CD14-positive monocyte (primary cell): ENCODE results near the gene EYS. TPM values are rescaled to one million over a fixed set of nuclear protein-coding genes. Genes with fewer than 3 reads are reported as not detected.

ENCODE experiments used
- DNase-seq, 3 donors: peaks; one replicate each; pipeline ENCODE4 v3.0.0-alpha.2; 2011 to 2022
- H2AFZ ChIP-seq: 2 replicates; pipeline ENCODE4 v1.6.0; 2012; ENCODE audit warnings: mild to moderate bottlenecking, low read depth, low read length, inconsistent platforms; ENCODE audit not compliant: insufficient read depth, poor library complexity, severe bottlenecking
- H3K27ac ChIP-seq, 2 donors: 1 replicate in 1 of 2; 2 replicates in 1 of 2; pipeline ENCODE4 v1.5.1; 2012 to 2013; ENCODE audit warnings: low read length in 2 of 2, control low read depth in 1 of 2, inconsistent platforms in 1 of 2, low read depth in 1 of 2, mild to moderate bottlenecking in 1 of 2
- H3K27me3 ChIP-seq, 2 donors: one replicate each; pipeline versions ENCODE4 v1.6.0 to v1.6.1; 2011 to 2013; ENCODE audit warnings: low read length in 2 of 2; ENCODE audit not compliant: control insufficient read depth in 2 of 2, insufficient read depth in 2 of 2
- H3K36me3 ChIP-seq, 2 donors: replicated peaks in 1 of 2; 1 replicate in 1 of 2; 2 replicates in 1 of 2; pipeline versions ENCODE4 v1.5.1 to v1.6.1; 2012 to 2013; ENCODE audit warnings: low read length in 2 of 2, control low read depth in 1 of 2, inconsistent platforms in 1 of 2, mild to moderate bottlenecking in 1 of 2; ENCODE audit not compliant: insufficient read depth in 2 of 2, control insufficient read depth in 1 of 2
- H3K4me1 ChIP-seq, 2 donors: 1 replicate in 1 of 2; 2 replicates in 1 of 2; pipeline versions ENCODE4 v1.5.1 to v1.6.1; 2012 to 2013; ENCODE audit warnings: low read length in 2 of 2, control low read depth in 1 of 2, inconsistent platforms in 1 of 2, mild to moderate bottlenecking in 1 of 2, moderate library complexity in 1 of 2; ENCODE audit not compliant: insufficient read depth in 2 of 2, control insufficient read depth in 1 of 2
- H3K4me2 ChIP-seq: replicated peaks from 2 replicates; pipeline ENCODE3; 2012; ENCODE audit warnings: low read length, moderate library complexity, mild to moderate bottlenecking; ENCODE audit not compliant: poor library complexity, severe bottlenecking; ENCODE audit errors: extremely low read depth
- H3K4me3 ChIP-seq, 3 experiments: fragments of 200-600 bp in 1 of 3; sonication (generic) in 1 of 3; replicated peaks in 1 of 3; 1 replicate in 2 of 3; 2 replicates in 1 of 3; pipeline ENCODE4 v1.5.1; 2011 to 2013; ENCODE audit warnings: low read length in 3 of 3, mild to moderate bottlenecking in 3 of 3, control low read depth in 2 of 3, low read depth in 2 of 3, inconsistent platforms in 1 of 3, moderate library complexity in 1 of 3
- H3K79me2 ChIP-seq: 2 replicates; pipeline ENCODE4 v1.6.0; 2012; ENCODE audit warnings: mild to moderate bottlenecking, control low read depth, inconsistent platforms, low read length, moderate library complexity; ENCODE audit not compliant: insufficient read depth
- H3K9ac ChIP-seq: 2 replicates; pipeline ENCODE4 v1.6.0; 2017; ENCODE audit warnings: low read length, mild to moderate bottlenecking; ENCODE audit not compliant: insufficient read depth, poor library complexity, severe bottlenecking
- H3K9me3 ChIP-seq, 2 donors: replicated peaks in 1 of 2; 1 replicate in 1 of 2; 2 replicates in 1 of 2; pipeline versions ENCODE4 v1.5.1 to v1.6.1; 2012 to 2013; ENCODE audit warnings: low read length in 2 of 2, control low read depth in 1 of 2; ENCODE audit not compliant: control insufficient read depth in 1 of 2, insufficient read depth in 1 of 2
- H4K20me1 ChIP-seq: 2 replicates; pipeline ENCODE4 v1.6.0; 2012; ENCODE audit warnings: mild to moderate bottlenecking, low read length, control low read depth, moderate library complexity; ENCODE audit not compliant: insufficient read depth
- H3K27ac Mint-ChIP-seq, 7 donors: one replicate each; pipeline ENCODE4 v1.8.0; 2020; ENCODE audit warnings: mild to moderate bottlenecking in 7 of 7, mixed read lengths in 7 of 7, moderate library complexity in 6 of 7, inconsistent platforms in 2 of 7
- H3K27me3 Mint-ChIP-seq, 3 donors: one replicate each; pipeline ENCODE4 v1.8.0; 2021 to 2022; ENCODE audit warnings: low read depth in 3 of 3, mild to moderate bottlenecking in 3 of 3, mixed read lengths in 3 of 3, moderate library complexity in 3 of 3, inconsistent platforms in 1 of 3
- H3K36me3 Mint-ChIP-seq, 2 donors: one replicate each; pipeline ENCODE4 v1.8.0; 2020; ENCODE audit warnings: mixed read lengths in 2 of 2, inconsistent platforms in 1 of 2, mild to moderate bottlenecking in 1 of 2
- H3K4me1 Mint-ChIP-seq: one replicate; pipeline ENCODE4 v1.8.0; 2020; ENCODE audit warnings: mild to moderate bottlenecking, mixed read lengths
- H3K4me3 Mint-ChIP-seq, 2 donors: one replicate each; pipeline ENCODE4 v1.8.0; 2020; ENCODE audit warnings: mild to moderate bottlenecking in 2 of 2, mixed read lengths in 2 of 2, moderate library complexity in 1 of 2
- H3K9me3 Mint-ChIP-seq, 7 donors: one replicate each; pipeline ENCODE4 v1.8.0; 2020 to 2022; ENCODE audit warnings: mixed read lengths in 7 of 7, mild to moderate bottlenecking in 6 of 7, moderate library complexity in 6 of 7, inconsistent platforms in 2 of 7
- CTCF ChIP-seq: fragments of 200-600 bp; IDR thresholded peaks from one replicate; pipeline ENCODE4 v1.8.0; 2022; ENCODE audit warnings: antibody characterized with exemption, mild to moderate bottlenecking
- WGBS: methylation state at CpG from one replicate; pipeline ENCODE4 v1.1.5; 2013; ENCODE audit warnings: missing lambda C conversion rate; ENCODE audit not compliant: insufficient coverage; 5-methylcytosine and 5-hydroxymethylcytosine counted together
- intact Hi-C, 2 donors: fragments of 100-400 bp; cut with micrococcal nuclease; formaldehyde crosslinking; loops; one replicate each; pipeline versions ENCODE4 v1.15.0 to v1.15.1; 2023
- polyA plus RNA-seq, 3 donors: library from polyadenylated mRNA; depleted of rRNA in 1 of 3; unstranded in 2 of 3; stranded (reverse) in 1 of 3; fragments of 300-500 nt in 2 of 3; fragments of >200 nt in 1 of 3; fragmentation: Illumina TruSeq in 2 of 3; gene quantifications; 1 replicate in 2 of 3; 2 replicates in 1 of 3; pipeline ENCODE4 v1.2.3, GENCODE V29; 2012 to 2021

Gene EYS
- polyA plus RNA-seq, 3 donors: 0.01 to 0.03 TPM; not detected in 1

GRCh38 chr6:65719101-65719500 lies 12.1 kb upstream of the EYS start:
- WGBS: no CpG with 5 or more reads among the region's 3 CpGs
- Histone ChIP-seq H3K27me3 (no peaks in the 10 kb centered on the region), H3K27ac (no peak overlapping the region), H3K79me2 (no peaks in the 10 kb centered on the region), H3K36me3 (no peaks in the 10 kb centered on the region), H3K4me1 (no peaks in the 10 kb centered on the region), H4K20me1 (no peaks in the 10 kb centered on the region), H3K4me3 (no peak overlapping the region), H3K9me3 (peaks cover 0 to 6% of the 10 kb centered on the region in 2 donors), H2AFZ (no peak overlapping the region), H3K9ac (no peak overlapping the region), H3K4me2 (no peak overlapping the region)
- no peaks in the 10 kb centered on the region for H3K36me3 Mint-ChIP-seq
- H3K27me3 Mint-ChIP-seq: no peaks in the 10 kb centered on the region
- H3K4me3 Mint-ChIP-seq: no peak overlapping the region
- no peaks in the 10 kb centered on the region for H3K4me1 Mint-ChIP-seq
- H3K9me3 Mint-ChIP-seq: peaks cover 0 to 11% (median 5%) of the 10 kb centered on the region in 7 donors
- TF ChIP-seq CTCF: no peak
- no peak for DNase-seq
- intact Hi-C loops: no loop called here
- no peak overlapping the region for H3K27ac Mint-ChIP-seq

GRCh38 chr6:65711531-65711930 lies 4.5 kb upstream of the EYS start:
- intact Hi-C loops: no loop called here
- Mint-ChIP-seq H3K27me3 (no peaks in the 10 kb centered on the region), H3K4me3 (no peak overlapping the region), H3K36me3 (no peaks in the 10 kb centered on the region), H3K4me1 (no peaks in the 10 kb centered on the region), H3K27ac (no peak overlapping the region), H3K9me3 (peaks cover 0 to 5% (median 0%) of the 10 kb centered on the region in 7 donors)
- TF ChIP-seq CTCF: no peak
- Histone ChIP-seq H2AFZ (no peak overlapping the region), H3K27ac (no peak overlapping the region), H3K79me2 (no peaks in the 10 kb centered on the region), H3K4me2 (no peak overlapping the region), H3K27me3 (no peaks in the 10 kb centered on the region), H3K36me3 (no peaks in the 10 kb centered on the region), H3K9ac (no peak overlapping the region), H3K4me3 (no peak overlapping the region), H3K4me1 (no peaks in the 10 kb centered on the region), H4K20me1 (no peaks in the 10 kb centered on the region), H3K9me3 (no peaks in the 10 kb centered on the region)
- DNase-seq: no peak
